Kidney epithelial cell (primary cell): ENCODE results near the gene MTA1. TPM values are rescaled to one million over a fixed set of nuclear protein-coding genes. Genes with fewer than 3 reads are reported as not detected.

ENCODE experiments used
- DNase-seq: peaks from one replicate; pipeline ENCODE4 v3.0.0-alpha.2; 2010; ENCODE audit warnings: low read depth
- H3K27me3 ChIP-seq: 2 replicates; pipeline ENCODE4 v1.6.0; 2011; ENCODE audit warnings: low read length; ENCODE audit not compliant: control insufficient read depth, insufficient read depth
- H3K36me3 ChIP-seq: 2 replicates; pipeline ENCODE4 v1.5.1; 2011; ENCODE audit warnings: low read length; ENCODE audit not compliant: control insufficient read depth, insufficient read depth
- H3K4me3 ChIP-seq: 2 replicates; pipeline ENCODE4 v1.5.1; 2011; ENCODE audit warnings: low read depth, mild to moderate bottlenecking, control low read depth, low read length
- CTCF ChIP-seq: IDR thresholded peaks from 2 replicates; pipeline ENCODE4 v1.5.1; 2011; ENCODE audit warnings: mild to moderate bottlenecking, moderate library complexity, low read length, control low read depth, inconsistent platforms; ENCODE audit not compliant: insufficient read depth, poor library complexity, severe bottlenecking
- total RNA-seq: library from RNA; depleted of rRNA; stranded (reverse); fragments of >200 nt; gene quantifications from 2 replicates; pipeline ENCODE4 v1.2.3, GENCODE V29; 2015

The MTA1 gene
- total RNA-seq, 1 donor from 2014 or later: 68.3 TPM

- TF ChIP-seq CTCF: no peak
- DNase-seq: no peak
- no peaks in the 10 kb centered on the region for H3K36me3 ChIP-seq
These were observed 17.5 kb downstream of the MTA1 start for GRCh38 chr14:105436891-105437722.

GRCh38 chr14:105437723-105438500 is 18.3 kb downstream of the MTA1 start:
- H3K4me3 ChIP-seq: no peak overlapping the region
- TF ChIP-seq CTCF: no peak
- H3K36me3 ChIP-seq: no peaks in the 10 kb centered on the region
- no peaks in the 10 kb centered on the region for H3K27me3 ChIP-seq
- no peak for DNase-seq

More at GRCh38 chr14:105436891-105437722, 17.5 kb downstream of the MTA1 start:
- H3K4me3 ChIP-seq: no peak overlapping the region
- no peaks in the 10 kb centered on the region for H3K27me3 ChIP-seq

GRCh38 chr14:105439179-105439578 is 19.6 kb downstream of the MTA1 start:
- DNase-seq: no peak
- no peaks in the 10 kb centered on the region for H3K27me3 ChIP-seq
- no peak for TF ChIP-seq CTCF
- H3K4me3 ChIP-seq: no peak overlapping the region
- H3K36me3 ChIP-seq: no peaks in the 10 kb centered on the region

- H3K36me3 ChIP-seq: no peaks in the 10 kb centered on the region
- H3K4me3 ChIP-seq: no peak overlapping the region
- no peak for DNase-seq
- no peak for TF ChIP-seq CTCF
- no peaks in the 10 kb centered on the region for H3K27me3 ChIP-seq
These were observed 20.3 kb downstream of the MTA1 start for GRCh38 chr14:105439710-105440553.

- Histone ChIP-seq H3K36me3 (no peaks in the 10 kb centered on the region), H3K4me3 (no peak overlapping the region), H3K27me3 (no peaks in the 10 kb centered on the region)
- DNase-seq: no peak
- no peak for TF ChIP-seq CTCF
These were observed 20.9 kb downstream of the MTA1 start for GRCh38 chr14:105440554-105440900.
